Glutamatergic neuron (in vitro differentiated cells): ENCODE measurements around the gene TACC3. TPM values are rescaled to one million over a fixed set of nuclear protein-coding genes. Genes with fewer than 3 reads are reported as not detected.

Experiments
- DNase-seq: peaks from one replicate; pipeline ENCODE4 v3.0.0; 2022
- H3K27ac Mint-ChIP-seq: one replicate; pipeline ENCODE4 v1.8.0; 2020; ENCODE audit warnings: mild to moderate bottlenecking, mixed read lengths, inconsistent platforms; ENCODE audit not compliant: unreplicated experiment
- H3K27me3 Mint-ChIP-seq: one replicate; pipeline ENCODE4 v1.8.0; 2020; ENCODE audit warnings: mild to moderate bottlenecking, moderate library complexity, mixed read lengths, inconsistent platforms; ENCODE audit not compliant: unreplicated experiment
- H3K36me3 Mint-ChIP-seq: one replicate; pipeline ENCODE4 v1.8.0; 2020; ENCODE audit warnings: mild to moderate bottlenecking, mixed read lengths, inconsistent platforms; ENCODE audit not compliant: unreplicated experiment
- H3K4me1 Mint-ChIP-seq: one replicate; pipeline ENCODE4 v1.8.0; 2020; ENCODE audit warnings: mild to moderate bottlenecking, low read depth, mixed read lengths, inconsistent platforms; ENCODE audit not compliant: unreplicated experiment
- H3K4me3 Mint-ChIP-seq: one replicate; pipeline ENCODE4 v1.8.0; 2020; ENCODE audit warnings: mild to moderate bottlenecking, mixed read lengths, inconsistent platforms; ENCODE audit not compliant: unreplicated experiment
- H3K9me3 Mint-ChIP-seq: one replicate; pipeline ENCODE4 v1.8.0; 2020; ENCODE audit warnings: mild to moderate bottlenecking, moderate library complexity, mixed read lengths, inconsistent platforms; ENCODE audit not compliant: unreplicated experiment
- CTCF ChIP-seq: fragments of 200-600 bp; sonication (generic); IDR thresholded peaks from one replicate; pipeline ENCODE4 v1.5.0; 2021; ENCODE audit not compliant: partially characterized antibody, unreplicated experiment
- total RNA-seq: library from RNA; stranded (reverse); fragmentation: NEBNext Ultra II Directional; extraction: Animal tissue kit (Norgen Biotek cat#: 25700); gene quantifications from one replicate; pipeline ENCODE4 v1.2.1, GENCODE V29; 2021; ENCODE audit not compliant: unreplicated experiment

The TACC3 gene
- total RNA-seq, 1 donor from 2014 or later: 23.0 TPM

- TF ChIP-seq CTCF: no peak
- H3K27me3 Mint-ChIP-seq: peaks cover 6% of the 10 kb centered on the region
- peaks cover 2% of the 10 kb centered on the region for H3K9me3 Mint-ChIP-seq
- DNase-seq: no peak
- H3K36me3 Mint-ChIP-seq: no peaks in the 10 kb centered on the region
- H3K4me3 Mint-ChIP-seq: no peak overlapping the region
- no peaks in the 10 kb centered on the region for H3K4me1 Mint-ChIP-seq
- no peak overlapping the region for H3K27ac Mint-ChIP-seq
Measured at GRCh38 chr4:1788254-1788973, 67.1 kb downstream of the TACC3 start.

- H3K27ac Mint-ChIP-seq: no peak overlapping the region
- peaks cover 2% of the 10 kb centered on the region for H3K9me3 Mint-ChIP-seq
- DNase-seq: no peak
- H3K4me3 Mint-ChIP-seq: no peak overlapping the region
- H3K27me3 Mint-ChIP-seq: peaks cover 6% of the 10 kb centered on the region
- no peaks in the 10 kb centered on the region for H3K36me3 Mint-ChIP-seq
- TF ChIP-seq CTCF: no peak
- H3K4me1 Mint-ChIP-seq: no peaks in the 10 kb centered on the region
Measured at GRCh38 chr4:1789552-1789951, 68.2 kb downstream of the TACC3 start.

- TF ChIP-seq CTCF: no peak
- peaks cover 6% of the 10 kb centered on the region for H3K27me3 Mint-ChIP-seq
- no peak overlapping the region for H3K27ac Mint-ChIP-seq
- H3K4me3 Mint-ChIP-seq: no peak overlapping the region
- no peaks in the 10 kb centered on the region for H3K4me1 Mint-ChIP-seq
- peaks cover 2% of the 10 kb centered on the region for H3K9me3 Mint-ChIP-seq
- no peak for DNase-seq
- H3K36me3 Mint-ChIP-seq: no peaks in the 10 kb centered on the region
Measured at GRCh38 chr4:1790005-1790404, 68.7 kb downstream of the TACC3 start.

GRCh38 chr4:1792158-1792831, 71.0 kb downstream of the TACC3 start:
- Mint-ChIP-seq H3K4me3 (no peak overlapping the region), H3K27me3 (peaks cover 14% of the 10 kb centered on the region), H3K4me1 (no peaks in the 10 kb centered on the region), H3K9me3 (peaks cover 2% of the 10 kb centered on the region), H3K36me3 (no peaks in the 10 kb centered on the region), H3K27ac (no peak overlapping the region)
- no peak for DNase-seq
- no peak for TF ChIP-seq CTCF
